SH-SY5Y (cell line): ENCODE results near the gene GZF1.

ENCODE experiments used
- GATA2 ChIP-seq: IDR thresholded peaks from 2 replicates; pipeline ENCODE4 v1.6.1; 2011; ENCODE audit warnings: mild to moderate bottlenecking, low read depth, low read length
- GATA3 ChIP-seq: IDR thresholded peaks from 2 replicates; pipeline ENCODE4 v1.6.1; 2011; ENCODE audit warnings: low read depth, mild to moderate bottlenecking, low read length, moderate library complexity

GZF1 gene

GRCh38 chr20:23419995-23420901, 58.3 kb downstream of the GZF1 start:
- TF ChIP-seq GATA2: no peak
- TF ChIP-seq GATA3: no peak

DNA sequence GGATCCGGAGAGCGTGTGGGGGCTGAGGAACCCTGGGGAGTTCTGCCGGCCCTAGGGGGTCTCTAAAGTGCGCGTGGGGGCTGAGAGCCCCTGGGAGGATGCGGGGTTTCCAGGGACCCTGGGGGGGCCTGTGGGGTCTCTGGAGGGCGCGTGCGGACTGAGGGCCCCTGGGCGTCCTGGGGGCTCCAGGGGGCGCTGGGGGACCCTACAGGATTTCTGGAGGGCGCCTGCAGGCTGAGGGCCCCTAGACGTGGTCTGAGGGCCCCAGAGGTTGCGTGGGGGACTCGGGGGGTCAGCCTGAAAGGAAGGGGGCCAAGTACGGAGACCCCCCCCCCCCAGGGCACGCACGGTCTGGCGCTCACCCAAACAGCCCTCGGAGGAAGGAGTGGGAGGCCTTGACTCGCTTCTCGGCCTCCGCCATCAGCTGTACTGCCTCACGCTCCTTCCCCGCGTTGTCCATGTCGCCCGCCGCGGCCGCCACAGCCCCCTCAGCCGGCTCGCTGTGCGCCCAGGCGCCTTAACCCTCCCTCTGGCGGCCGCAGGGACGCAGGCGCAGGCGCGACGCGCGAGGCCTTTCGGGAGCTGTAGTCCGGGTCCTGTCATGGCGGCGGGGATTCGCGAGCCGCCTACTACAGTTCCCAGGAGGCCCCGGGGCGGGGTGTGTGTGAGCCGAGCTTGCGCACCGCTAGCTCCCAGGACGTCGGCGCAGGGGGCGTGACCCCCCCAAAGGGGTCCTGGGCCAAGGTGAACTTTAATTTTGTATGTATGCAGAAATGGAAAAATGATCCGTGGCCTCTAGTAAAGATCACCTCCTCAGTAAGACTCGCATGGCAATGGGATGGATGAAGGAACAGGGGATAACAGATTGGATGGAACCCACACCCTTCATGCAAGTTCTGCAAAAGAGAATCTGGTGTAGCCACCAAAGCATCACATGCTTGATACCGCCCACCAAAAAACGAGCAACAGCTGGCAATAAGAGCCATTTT, 59.3 kb downstream of the GZF1 start, which contains the start of gene NAPB:
NAPB (minus strand) TSS at position 546 of the 989 bp plus-strand sequence; CDS start at position 460, 86 bp downstream.
- TF ChIP-seq GATA3 (no peak), GATA2 (no peak)
